ENCODE data around the gene TTLL11.

GRCh38 chr9:122051351-122052321, 41.5 kb downstream of the TTLL11 start:
- TF ChIP-seq POLR2A (IDR thresholded peaks at IDR 0.05) (no peak), CTCF (IDR thresholded peaks at IDR 0.05) (no peak)

Measured in Peyer's patch (tissue), 4 donors.